WERI-Rb-1 (cell line): Measurements from ENCODE around the gene RXRB.
A peak's percentile ranks its signal among the peaks of the same experiment; 100 is the strongest.

Experiments
- DNase-seq: peaks from one replicate; pipeline ENCODE4 v3.0.0-alpha.2; 2020
- H3K27ac ChIP-seq: fragments of 250-450 bp; sonication (Bioruptor Pico); 2 replicates; pipeline ENCODE4 v1.5.1; 2020; ENCODE audit warnings: mild to moderate bottlenecking, moderate library complexity
- H3K27me3 ChIP-seq: fragments of 250-450 bp; sonication (Bioruptor Pico); 2 replicates; pipeline ENCODE4 v1.5.1; 2021; ENCODE audit warnings: mild to moderate bottlenecking, low read depth, moderate library complexity; ENCODE audit not compliant: insufficient read depth, severe bottlenecking
- H3K36me3 ChIP-seq: fragments of 250-450 bp; sonication (Bioruptor Pico); 2 replicates; pipeline ENCODE4 v1.5.1; 2020; ENCODE audit warnings: mild to moderate bottlenecking, moderate library complexity
- H3K4me3 ChIP-seq: 2 replicates; pipeline ENCODE4 v1.5.1; 2011; ENCODE audit warnings: low read depth, mild to moderate bottlenecking, control low read depth, low read length
- H3K9me3 ChIP-seq: fragments of 250-450 bp; sonication (Bioruptor Pico); 2 replicates; pipeline ENCODE4 v1.5.1; 2021; ENCODE audit warnings: mild to moderate bottlenecking, moderate library complexity; ENCODE audit not compliant: severe bottlenecking
- CTCF ChIP-seq: IDR thresholded peaks from 2 replicates; pipeline ENCODE4 v1.5.1; 2011; ENCODE audit warnings: low read depth, mild to moderate bottlenecking, control low read depth, inconsistent platforms, low read length

The RXRB gene

GRCh38 chr6:33172688-33173534, 27.6 kb downstream of the RXRB start:
- peak; percentile 74 for TF ChIP-seq CTCF
- Histone ChIP-seq H3K27me3 (no peaks in the 10 kb centered on the region), H3K4me3 (no peak overlapping the region), H3K9me3 (no peaks in the 10 kb centered on the region), H3K36me3 (no peaks in the 10 kb centered on the region; the same call in 1 of the 2 replicates), H3K27ac (no peak overlapping the region)
- peak; percentile 50 for DNase-seq

- Histone ChIP-seq H3K27me3 (no peaks in the 10 kb centered on the region), H3K9me3 (no peaks in the 10 kb centered on the region), H3K4me3 (no peak overlapping the region), H3K36me3 (no peaks in the 10 kb centered on the region; the same call in 1 of the 2 replicates), H3K27ac (no peak overlapping the region)
- TF ChIP-seq CTCF, result no peak
- DNase-seq, result no peak
These were observed 28.4 kb downstream of the RXRB start for GRCh38 chr6:33171880-33172687.

GRCh38 chr6:33171016-33171879, 29.2 kb downstream of the RXRB start:
- Histone ChIP-seq H3K36me3 (no peaks in the 10 kb centered on the region; the same call in 1 of the 2 replicates), H3K27ac (no peak overlapping the region), H3K27me3 (no peaks in the 10 kb centered on the region), H3K9me3 (no peaks in the 10 kb centered on the region), H3K4me3 (no peak overlapping the region)
- DNase-seq, result no peak
- TF ChIP-seq CTCF, result no peak

DNA sequence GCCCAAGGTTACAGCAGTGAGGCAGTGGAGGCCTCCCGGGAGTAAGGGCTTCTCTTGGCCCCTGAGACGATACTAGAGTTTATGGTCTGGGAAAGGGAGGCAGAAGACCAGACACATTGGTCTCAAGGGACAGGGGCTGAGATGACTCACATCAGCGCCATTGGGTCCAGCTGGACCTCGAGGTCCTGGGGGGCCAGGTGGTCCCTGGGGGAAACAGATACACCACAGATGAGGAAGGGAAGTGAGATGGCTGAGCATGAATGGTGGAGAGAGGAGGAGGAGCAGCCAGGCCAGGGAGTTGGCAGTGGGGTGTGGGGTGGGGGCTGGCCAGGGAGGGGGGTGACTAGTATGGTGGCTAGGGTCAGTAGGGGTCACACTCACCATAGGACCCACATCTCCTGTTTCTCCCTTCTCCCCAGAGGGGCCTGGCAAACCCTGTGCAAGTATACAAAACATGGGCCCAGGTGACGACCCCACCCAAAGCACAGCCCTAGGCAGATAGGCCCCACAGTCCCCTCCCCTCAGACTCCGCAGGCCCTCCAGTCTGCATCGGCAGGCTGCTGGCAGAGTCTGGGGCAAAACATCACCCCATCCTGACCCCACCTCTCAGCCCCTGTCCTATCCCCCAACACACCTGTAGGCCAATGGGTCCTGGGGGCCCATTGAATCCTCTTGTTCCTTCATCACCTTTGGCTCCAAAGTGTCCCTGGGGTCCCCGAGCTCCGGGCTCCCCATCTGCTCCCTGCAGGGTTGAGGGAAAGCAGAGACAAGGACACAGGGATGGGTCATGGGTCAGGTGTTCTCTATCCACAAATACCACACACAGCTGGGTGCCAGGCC, 30.1 kb downstream of the RXRB start:
- H3K4me3 ChIP-seq, result no peak overlapping the region
- no peaks in the 10 kb centered on the region for H3K9me3 ChIP-seq
- no peaks in the 10 kb centered on the region for H3K36me3 ChIP-seq
- DNase-seq, result no peak
- no peak for TF ChIP-seq CTCF
- H3K27me3 ChIP-seq, result no peaks in the 10 kb centered on the region
- H3K27ac ChIP-seq, result no peak overlapping the region
